OCI-LY7 (cell line): ENCODE measurements around the gene TIGAR. TPM values are rescaled to one million over a fixed set of nuclear protein-coding genes. Genes with fewer than 3 reads are reported as not detected.

Experiments used
- BruUV-seq: library from RNA; stranded (reverse); fragments of 400-500 nt; replicated peaks from 2 replicates; lab custom pipeline; 2021; lab: Mats Ljungman, UMichigan
- CTCF ChIA-PET: fragments of 300-600 bp; sonication (Branson Sonifier 250); formaldehyde crosslinking; loops from one replicate; lab custom pipeline; 2022; ENCODE audit warnings: antibody characterized with exemption; ENCODE audit not compliant: unreplicated experiment; lab: Charles Lee
- POLR2A ChIA-PET: fragments of 300-600 bp; sonication (Branson Sonifier 250); formaldehyde crosslinking; loops from one replicate; lab custom pipeline; 2022; ENCODE audit warnings: antibody characterized with exemption; lab: Charles Lee
- DNase-seq: peaks from one replicate; pipeline ENCODE4 v3.0.0-alpha.2; 2015; ENCODE audit warnings: low spot score
- H2AFZ ChIP-seq: fragments of 200-600 bp; sonication (generic), shearing (Covaris generic); 2 replicates; pipeline ENCODE4 v1.6.1; 2014; ENCODE audit warnings: mild to moderate bottlenecking, antibody characterized with exemption, low read length, moderate library complexity
- H3K27ac ChIP-seq: fragments of 200-600 bp; sonication (generic); 2 replicates; pipeline ENCODE4 v1.5.1; 2014; ENCODE audit warnings: mixed run types, low read depth, mild to moderate bottlenecking, moderate library complexity, low read length, inconsistent platforms; ENCODE audit not compliant: poor library complexity, severe bottlenecking
- H3K36me3 ChIP-seq: fragments of 200-600 bp; sonication (generic); 2 replicates; pipeline ENCODE4 v1.6.1; 2014; ENCODE audit warnings: mild to moderate bottlenecking, antibody characterized with exemption, low read length, moderate library complexity, mixed read lengths; ENCODE audit not compliant: insufficient read depth
- H3K4me1 ChIP-seq: fragments of 200-600 bp; sonication (generic); 2 replicates; pipeline ENCODE4 v1.5.1; 2014; ENCODE audit warnings: mild to moderate bottlenecking, low read length; ENCODE audit not compliant: insufficient read depth, poor library complexity, severe bottlenecking
- H3K4me2 ChIP-seq: fragments of 200-600 bp; sonication (generic); 2 replicates; pipeline ENCODE4 v1.6.1; 2014; ENCODE audit warnings: mild to moderate bottlenecking, low read length
- H3K4me3 ChIP-seq: fragments of 200-600 bp; sonication (generic); 2 replicates; pipeline ENCODE4 v1.5.1; 2014; ENCODE audit warnings: mild to moderate bottlenecking, low read depth, low read length; ENCODE audit not compliant: poor library complexity, severe bottlenecking
- H3K79me2 ChIP-seq: fragments of 200-600 bp; sonication (generic); 2 replicates; pipeline ENCODE4 v1.6.1; 2016; ENCODE audit warnings: low read depth, mild to moderate bottlenecking, low read length, moderate library complexity, mixed read lengths; ENCODE audit not compliant: insufficient read depth
- H3K9me2 ChIP-seq: fragments of 200-600 bp; sonication (generic); 2 replicates; pipeline ENCODE4 v1.6.1; 2016; ENCODE audit warnings: mild to moderate bottlenecking, low read length, mixed read lengths; ENCODE audit not compliant: insufficient read depth
- H3K9me3 ChIP-seq: fragments of 200-600 bp; sonication (generic); 2 replicates; pipeline ENCODE4 v1.6.1; 2014; ENCODE audit warnings: mild to moderate bottlenecking, mixed run types, low read length, mixed read lengths
- H4K20me1 ChIP-seq: fragments of 200-600 bp; sonication (generic); 2 replicates; pipeline ENCODE4 v1.6.1; 2014; ENCODE audit warnings: mild to moderate bottlenecking, antibody characterized with exemption, low read length, moderate library complexity, mixed read lengths; ENCODE audit not compliant: insufficient read depth
- CTCF ChIP-seq: fragments of 200-600 bp; sonication (generic); conservative IDR thresholded peaks from 2 replicates; pipeline ENCODE4 v1.5.1; 2014; ENCODE audit warnings: mild to moderate bottlenecking, antibody characterized with exemption, low read length, moderate library complexity, mixed read lengths
- EZH2phosphoT487 ChIP-seq: fragments of 200-600 bp; sonication (generic); IDR thresholded peaks from 2 replicates; pipeline ENCODE4 v1.6.1; 2018; ENCODE audit warnings: low read depth, borderline replicate concordance, mild to moderate bottlenecking, mixed run types, antibody characterized with exemption, low read length, moderate library complexity, mixed read lengths
- intact Hi-C: fragments of 100-400 bp; cut with micrococcal nuclease; formaldehyde crosslinking; loops from one replicate; pipeline ENCODE4 v1.10.0; 2022; ENCODE audit not compliant: unreplicated experiment
- total RNA-seq, 2 experiments: library from RNA; depleted of rRNA in 1 of 2; stranded (reverse); fragments of >200 nt in 1 of 2; shearing (Covaris generic) in 1 of 2; gene quantifications; 2 replicates each; pipeline ENCODE4 v1.2.3, GENCODE V29; 2014 to 2022

The TIGAR gene
- total RNA-seq, 2 experiments from 2014 or later, result 8.0 to 24.7 TPM

- POLR2A ChIA-PET, result no interaction called here
- no TSS peak for BruUV-seq
- no peak overlapping the region for H2AFZ ChIP-seq
- H3K9me3 ChIP-seq, result no peaks in the 10 kb centered on the region
- intact Hi-C loops, result no loop called here
- peaks cover 42% of the 10 kb centered on the region for H3K36me3 ChIP-seq
- H3K4me3 ChIP-seq, result no peak overlapping the region
- H3K4me2 ChIP-seq, result no peak overlapping the region
- peaks cover 3% of the 10 kb centered on the region; the same call in 1 of the 2 replicates for H4K20me1 ChIP-seq
- H3K4me1 ChIP-seq, result no peaks in the 10 kb centered on the region
- no peaks in the 10 kb centered on the region for H3K79me2 ChIP-seq
- DNase-seq, result no peak
- H3K9me2 ChIP-seq, result no peaks in the 10 kb centered on the region
- TF ChIP-seq EZH2phosphoT487 (no peak), CTCF (no peak)
- H3K27ac ChIP-seq, result no peak overlapping the region
- CTCF ChIA-PET, result no interaction called here
These were observed 34.4 kb downstream of the TIGAR start for GRCh38 chr12:4355156-4356040.

- H3K9me2 ChIP-seq, result no peaks in the 10 kb centered on the region
- DNase-seq, result peak; percentile 22
- no TSS peak for BruUV-seq
- ChIA-PET CTCF (no interaction called here), POLR2A (no interaction called here)
- no peak overlapping the region for H3K27ac ChIP-seq
- peaks cover 37% of the 10 kb centered on the region for H3K36me3 ChIP-seq
- intact Hi-C loops, result no loop called here
- H4K20me1 ChIP-seq, result no peaks in the 10 kb centered on the region; the same call in 1 of the 2 replicates
- H3K9me3 ChIP-seq, result no peaks in the 10 kb centered on the region
- no peaks in the 10 kb centered on the region for H3K4me1 ChIP-seq
- TF ChIP-seq EZH2phosphoT487 (no peak), CTCF (peak; percentile 71)
- H3K79me2 ChIP-seq, result no peaks in the 10 kb centered on the region
- H3K4me3 ChIP-seq, result no peak overlapping the region
- no peak overlapping the region for H2AFZ ChIP-seq
- H3K4me2 ChIP-seq, result no peak overlapping the region
These were observed 35.0 kb downstream of the TIGAR start for GRCh38 chr12:4356041-4356327.

- H3K9me3 ChIP-seq, result no peaks in the 10 kb centered on the region
- no peaks in the 10 kb centered on the region for H3K79me2 ChIP-seq
- CTCF ChIA-PET, result no interaction called here
- POLR2A ChIA-PET, result interaction anchor here (1.3 kb wide), 1 partner anchor 44 kb away, joined by 3 read pairs; no protein-coding TSS in a partner anchor
- no peaks in the 10 kb centered on the region for H3K9me2 ChIP-seq
- intact Hi-C loops, result no loop called here
- BruUV-seq, result no TSS peak
- DNase-seq, result no peak
- no peaks in the 10 kb centered on the region for H4K20me1 ChIP-seq
- no peak overlapping the region for H3K4me2 ChIP-seq
- no peak overlapping the region for H2AFZ ChIP-seq
- H3K4me3 ChIP-seq, result no peak overlapping the region
- TF ChIP-seq CTCF (no peak), EZH2phosphoT487 (no peak)
- no peak overlapping the region for H3K27ac ChIP-seq
- H3K4me1 ChIP-seq, result no peaks in the 10 kb centered on the region
- H3K36me3 ChIP-seq, result no peaks in the 10 kb centered on the region
These were observed 45.1 kb downstream of the TIGAR start for GRCh38 chr12:4366090-4366489.
